Measurements from ENCODE around the gene SLC39A2. TPM values are rescaled to one million over a fixed set of nuclear protein-coding genes. Genes with fewer than 3 reads are reported as not detected.
A peak's percentile ranks its signal among the peaks of the same experiment; 100 is the strongest.
"Not testable (repeated sequence)": the region's sequence is repeated elsewhere in the genome, so short reads cannot be mapped to it uniquely, and the experiment has no call there.

SLC39A2 gene
- total and polyA plus RNA-seq, 3 experiments from 2014 or later, result 0.16 TPM; not detected in 2

DNA sequence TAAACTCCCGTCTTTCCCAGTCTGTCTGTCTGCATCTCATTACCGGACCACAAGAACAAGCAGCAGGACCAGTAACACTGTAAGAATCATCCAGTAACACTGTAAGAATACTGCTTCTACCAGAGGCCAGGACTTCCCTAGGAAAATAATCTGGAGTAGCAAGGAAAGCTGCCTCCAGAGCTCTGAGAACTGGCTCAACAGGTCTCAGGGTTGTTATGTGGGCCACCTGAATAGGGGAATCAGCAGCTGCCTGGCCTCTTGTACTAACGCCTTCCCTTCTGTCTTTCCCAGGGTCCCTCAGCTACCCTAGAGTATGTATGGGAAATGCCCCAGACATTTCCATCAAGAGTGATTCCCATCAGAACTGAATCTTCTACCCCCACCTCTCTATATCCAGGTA lies 954 bp upstream of the SLC39A2 start:
- ChIA-PET CTCF (interaction anchor here (1.1 to 3.5 kb wide), 5 partner anchors 10 to 94 kb away, joined by 4 to 17 read pairs (median 6); no protein-coding TSS in a partner anchor), POLR2A (no interaction called here)
- no peak overlapping the region for H3K27ac ChIP-seq (ENCODE audit: low read depth, low read length)
- no peaks in the 10 kb centered on the region for H3K9me3 ChIP-seq (ENCODE audit: low read length)
- Mint-ChIP-seq H3K27me3 (no peaks in the 10 kb centered on the region), H3K9me3 (no peaks in the 10 kb centered on the region), H3K4me3 (no peak overlapping the region), H3K36me3 (peaks cover 4 to 43% (median 28%) of the 10 kb centered on the region in 3 donors), H3K27ac (peak overlapping the region in 4 of 8 donors; percentile 24 to 85 (median 46)), H3K4me1 (peaks cover 0 to 2% (median 0%) of the 10 kb centered on the region in 3 donors)
- H3K36me3 ChIP-seq (ENCODE audit: insufficient read depth, low read length), result peaks cover 30% of the 10 kb centered on the region
- H3K27me3 ChIP-seq (ENCODE audit: insufficient read depth, low read length, poor library complexity, severe bottlenecking), result no peaks in the 10 kb centered on the region
- DNase-seq, result no peak
- no peak overlapping the region for H3K4me3 ChIP-seq (ENCODE audit: low read length)
- peaks cover 7% of the 10 kb centered on the region for H3K4me1 ChIP-seq (ENCODE audit: insufficient read depth, low read length)

DNA sequence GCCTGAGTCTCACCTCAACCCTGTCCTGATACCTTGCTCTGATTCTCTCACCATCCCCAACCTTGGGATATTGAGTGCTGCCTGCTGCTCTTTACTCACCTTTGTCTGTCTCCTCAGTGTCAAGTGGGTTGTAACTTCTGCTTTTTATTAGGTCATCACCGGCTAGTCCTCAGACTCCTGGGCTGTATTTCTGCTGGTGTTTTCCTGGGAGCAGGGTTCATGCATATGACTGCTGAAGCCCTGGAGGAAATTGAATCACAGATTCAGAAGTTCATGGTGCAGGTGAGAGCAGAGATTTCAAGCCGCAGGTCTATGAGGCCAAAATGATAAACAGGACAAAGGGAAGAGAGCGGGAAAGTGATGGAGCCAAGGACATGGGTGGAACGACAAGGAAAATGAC lies 498 bp downstream of the SLC39A2 start:
- H3K27ac Mint-ChIP-seq, result no peak overlapping the region
- no peaks in the 10 kb centered on the region for H3K27me3 ChIP-seq (ENCODE audit: insufficient read depth, low read length, poor library complexity, severe bottlenecking)
- H3K4me1 Mint-ChIP-seq, result no peaks in the 10 kb centered on the region
- peaks cover 0 to 3% of the 10 kb centered on the region in 2 donors for H3K27me3 Mint-ChIP-seq
- H3K9me3 Mint-ChIP-seq, result no peaks in the 10 kb centered on the region
- H3K36me3 ChIP-seq (ENCODE audit: insufficient read depth, low read length), result peaks cover 20% of the 10 kb centered on the region
- H3K4me3 Mint-ChIP-seq, result no peak overlapping the region
- H3K4me1 ChIP-seq (ENCODE audit: insufficient read depth, low read length), result peaks cover 7% of the 10 kb centered on the region
- CTCF ChIA-PET, result interaction anchor here (3.5 kb wide), 1 partner anchor 15 kb away, joined by 17 read pairs; no protein-coding TSS in a partner anchor
- H3K9me3 ChIP-seq (ENCODE audit: low read length), result no peaks in the 10 kb centered on the region
- POLR2A ChIA-PET, result no interaction called here
- no peak overlapping the region for H3K4me3 ChIP-seq (ENCODE audit: low read length)
- DNase-seq, result no peak
- H3K36me3 Mint-ChIP-seq, result peaks cover 4 to 32% (median 23%) of the 10 kb centered on the region in 3 donors
- H3K27ac ChIP-seq (ENCODE audit: low read depth, low read length), result no peak overlapping the region

DNA sequence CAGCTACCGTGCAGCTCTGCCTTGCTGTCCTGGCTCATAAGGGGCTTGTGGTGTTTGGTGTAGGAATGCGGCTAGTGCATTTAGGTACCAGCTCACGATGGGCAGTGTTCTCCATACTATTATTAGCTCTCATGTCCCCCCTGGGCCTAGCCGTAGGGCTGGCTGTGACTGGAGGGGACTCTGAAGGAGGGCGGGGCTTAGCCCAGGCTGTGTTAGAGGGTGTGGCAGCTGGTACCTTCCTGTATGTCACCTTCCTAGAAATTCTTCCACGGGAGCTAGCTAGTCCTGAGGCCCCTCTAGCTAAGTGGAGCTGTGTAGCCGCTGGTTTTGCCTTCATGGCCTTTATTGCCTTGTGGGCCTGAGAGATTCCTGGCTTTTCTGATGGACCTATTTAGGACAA lies 2.1 kb downstream of the SLC39A2 start:
- Mint-ChIP-seq H3K27me3 (peaks cover 0 to 3% of the 10 kb centered on the region in 2 donors), H3K9me3 (no peaks in the 10 kb centered on the region), H3K27ac (no peak overlapping the region), H3K4me1 (no peaks in the 10 kb centered on the region), H3K36me3 (peaks cover under 1 to 16% (median 10%) of the 10 kb centered on the region in 3 donors), H3K4me3 (no peak overlapping the region)
- no peaks in the 10 kb centered on the region for H3K27me3 ChIP-seq (ENCODE audit: insufficient read depth, low read length, poor library complexity, severe bottlenecking)
- no peak overlapping the region for H3K4me3 ChIP-seq (ENCODE audit: low read length)
- peaks cover 4% of the 10 kb centered on the region for H3K36me3 ChIP-seq (ENCODE audit: insufficient read depth, low read length)
- DNase-seq, result no peak
- ChIA-PET CTCF (interaction anchor here (1.0 to 2.3 kb wide), 3 partner anchors 14 to 92 kb away, joined by 3 to 12 read pairs (median 6); no protein-coding TSS in a partner anchor), POLR2A (no interaction called here)
- H3K4me1 ChIP-seq (ENCODE audit: insufficient read depth, low read length), result peaks cover 7% of the 10 kb centered on the region
- no peak overlapping the region for H3K27ac ChIP-seq (ENCODE audit: low read depth, low read length)
- no peaks in the 10 kb centered on the region for H3K9me3 ChIP-seq (ENCODE audit: low read length)

DNA sequence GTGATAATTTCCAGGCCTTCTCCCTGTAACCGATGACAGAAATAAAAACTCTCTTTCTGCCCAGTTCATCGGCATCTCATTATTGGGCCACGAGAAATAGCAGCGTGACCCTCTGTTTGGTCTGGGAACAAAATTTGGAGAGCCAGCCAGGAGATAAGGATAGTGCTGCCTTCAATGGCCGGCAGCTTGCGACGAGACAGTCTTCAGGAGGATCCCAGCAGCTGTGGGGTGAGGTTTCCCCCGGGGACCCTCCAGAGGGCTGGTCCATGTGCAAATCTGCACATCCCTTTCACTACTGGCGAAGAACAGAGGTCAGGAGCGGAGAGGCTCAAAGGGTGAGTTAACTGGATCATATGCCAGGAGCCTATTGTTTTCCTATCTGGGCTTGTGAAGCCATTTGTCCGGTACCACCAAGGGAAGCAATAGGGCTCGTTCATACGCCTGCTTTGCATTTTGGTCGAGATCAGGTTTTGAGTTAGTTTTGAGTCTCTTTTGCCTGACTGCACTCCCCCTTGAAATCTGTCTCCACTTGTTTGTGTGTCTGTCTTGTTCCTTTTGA lies 4.8 kb downstream of the SLC39A2 start:
- CTCF ChIA-PET, result interaction anchor here (0.9 to 3.1 kb wide), 2 partner anchors 11 to 89 kb away, joined by 3 to 23 read pairs; no protein-coding TSS in a partner anchor
- peaks cover 0 to 3% (median 0%) of the 10 kb centered on the region in 3 donors for H3K36me3 Mint-ChIP-seq

DNA sequence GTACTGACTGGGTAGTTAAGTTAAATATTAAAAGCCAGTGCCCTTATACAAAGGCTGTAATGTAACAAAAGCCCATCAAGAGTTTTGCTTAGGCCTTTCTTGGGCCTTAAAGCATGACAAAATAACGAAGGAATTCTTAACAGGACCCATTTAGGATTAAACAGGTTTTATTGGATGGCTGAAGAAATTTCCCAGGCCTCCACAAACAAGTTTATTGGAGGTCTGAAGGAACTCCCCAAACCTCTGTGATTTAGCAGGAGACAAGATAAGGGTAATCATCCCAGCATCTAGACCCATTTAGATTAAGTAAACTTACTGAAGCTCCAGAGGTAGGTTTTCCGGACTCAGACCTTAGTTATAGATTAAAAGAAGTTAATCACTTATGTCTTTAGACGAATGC lies 10.6 kb downstream of the SLC39A2 start:
- not testable (repeated sequence) for DNase-seq; H3K27me3 ChIP-seq (ENCODE audit: insufficient read depth, low read length, poor library complexity, severe bottlenecking)

More for the DNA sequence above, 4.8 kb downstream of the SLC39A2 start:
- Mint-ChIP-seq H3K4me3 (no peak overlapping the region), H3K27me3 (peaks cover 3 to 6% of the 10 kb centered on the region in 2 donors), H3K9me3 (no peaks in the 10 kb centered on the region), H3K4me1 (no peaks in the 10 kb centered on the region), H3K27ac (no peak overlapping the region)
- H3K27me3 ChIP-seq (ENCODE audit: insufficient read depth, low read length, poor library complexity, severe bottlenecking), result no peaks in the 10 kb centered on the region
- no peak overlapping the region for H3K4me3 ChIP-seq (ENCODE audit: low read length)
- no peaks in the 10 kb centered on the region for H3K36me3 ChIP-seq (ENCODE audit: insufficient read depth, low read length)
- H3K4me1 ChIP-seq (ENCODE audit: insufficient read depth, low read length), result no peaks in the 10 kb centered on the region
- DNase-seq, result no peak
- H3K9me3 ChIP-seq (ENCODE audit: low read length), result no peaks in the 10 kb centered on the region
- no peak overlapping the region for H3K27ac ChIP-seq (ENCODE audit: low read depth, low read length)
- POLR2A ChIA-PET, result no interaction called here

DNA sequence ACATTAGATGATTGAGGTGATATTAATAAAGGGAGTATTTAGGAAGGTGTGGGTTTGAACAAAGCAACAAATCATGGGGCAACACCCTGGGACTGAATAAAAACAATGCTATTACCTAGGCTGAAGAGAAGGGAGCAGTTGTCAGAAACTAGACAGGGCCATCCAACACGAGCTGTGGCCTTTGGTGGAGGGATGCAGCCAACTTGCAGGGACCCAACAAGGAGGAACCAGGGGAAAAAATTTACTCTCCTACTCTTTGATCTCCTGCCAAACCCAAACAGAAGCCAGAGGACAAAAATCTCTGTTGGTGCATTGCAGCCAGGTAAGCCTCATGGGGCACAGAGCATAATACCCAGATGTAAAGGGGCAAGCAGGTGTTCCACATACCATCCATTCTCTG lies 12.0 kb downstream of the SLC39A2 start:
- no peaks in the 10 kb centered on the region for H3K9me3 Mint-ChIP-seq
- H3K4me1 ChIP-seq (ENCODE audit: insufficient read depth, low read length), result no peaks in the 10 kb centered on the region
- H3K4me3 ChIP-seq (ENCODE audit: low read length), result no peak overlapping the region
- no peak for DNase-seq
- H3K27ac ChIP-seq (ENCODE audit: low read depth, low read length), result no peak overlapping the region
- CTCF ChIA-PET, result interaction anchor here (8.8 to 12.0 kb wide), 3 partner anchors 29 to 94 kb away, joined by 133 to 201 read pairs (median 152); partner anchors contain the start of genes RNASE7, TMEM253 and ZNF219
- H3K27me3 ChIP-seq (ENCODE audit: insufficient read depth, low read length, poor library complexity, severe bottlenecking), result no peaks in the 10 kb centered on the region
- H3K27me3 Mint-ChIP-seq, result peaks cover 11 to 29% of the 10 kb centered on the region in 2 donors
- no peaks in the 10 kb centered on the region for H3K36me3 Mint-ChIP-seq
- no peak overlapping the region for H3K4me3 Mint-ChIP-seq
- no peak overlapping the region for H3K27ac Mint-ChIP-seq
- no peaks in the 10 kb centered on the region for H3K9me3 ChIP-seq (ENCODE audit: low read length)
- H3K4me1 Mint-ChIP-seq, result no peaks in the 10 kb centered on the region
- POLR2A ChIA-PET, result no interaction called here
- no peaks in the 10 kb centered on the region for H3K36me3 ChIP-seq (ENCODE audit: insufficient read depth, low read length)

More for the DNA sequence above, 10.6 kb downstream of the SLC39A2 start:
- POLR2A ChIA-PET; H3K27ac ChIP-seq (ENCODE audit: low read depth, low read length); H3K4me3 Mint-ChIP-seq; H3K4me1 Mint-ChIP-seq; H3K4me1 ChIP-seq (ENCODE audit: insufficient read depth, low read length); H3K9me3 Mint-ChIP-seq; H3K36me3 ChIP-seq (ENCODE audit: insufficient read depth, low read length); H3K27ac Mint-ChIP-seq; H3K36me3 Mint-ChIP-seq; H3K9me3 ChIP-seq (ENCODE audit: low read length); H3K4me3 ChIP-seq (ENCODE audit: low read length): not testable (repeated sequence)
- peaks cover 11 to 29% of the 10 kb centered on the region in 2 donors for H3K27me3 Mint-ChIP-seq
- CTCF ChIA-PET, result interaction anchor here (1.2 to 12.0 kb wide), 3 partner anchors 31 to 85 kb away, joined by 3 to 152 read pairs (median 7); partner anchors contain the start of gene ZNF219

DNA sequence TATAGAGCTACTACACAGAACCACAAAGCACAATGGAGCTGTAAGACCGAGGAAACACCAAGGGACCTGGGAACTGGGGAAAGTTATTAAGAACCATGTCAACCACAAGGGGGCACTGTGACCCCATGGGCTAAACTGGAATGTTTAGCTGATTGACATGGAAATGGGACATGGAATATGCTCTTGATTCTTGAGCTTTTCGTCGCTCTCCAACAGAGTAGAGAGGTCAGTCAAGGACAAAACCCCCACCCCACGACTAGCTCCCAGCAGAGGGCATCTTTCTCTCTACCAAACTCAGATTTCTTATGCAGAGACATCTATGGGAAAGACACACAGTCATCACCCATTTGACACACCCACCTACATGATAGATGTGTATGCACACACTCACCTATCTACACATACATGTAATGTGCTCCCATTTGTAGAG lies 15.7 kb downstream of the SLC39A2 start:
- DNase-seq, result peak; percentile 66 to 86 (median 75)
- Histone ChIP-seq H3K4me1 (ENCODE audit: insufficient read depth, low read length) (no peaks in the 10 kb centered on the region), H3K27ac (ENCODE audit: low read depth, low read length) (no peak overlapping the region), H3K9me3 (ENCODE audit: low read length) (no peaks in the 10 kb centered on the region), H3K4me3 (ENCODE audit: low read length) (no peak overlapping the region), H3K36me3 (ENCODE audit: insufficient read depth, low read length) (no peaks in the 10 kb centered on the region), H3K27me3 (ENCODE audit: insufficient read depth, low read length, poor library complexity, severe bottlenecking) (no peaks in the 10 kb centered on the region)
- CTCF ChIA-PET, result interaction anchor here (0.9 to 12.0 kb wide), 31 partner anchors 9 to 122 kb away, joined by 3 to 201 read pairs (median 6); partner anchors contain the start of genes ARHGEF40, NDRG2, RNASE13 and RNASE7
- Mint-ChIP-seq H3K4me3 (no peak overlapping the region), H3K36me3 (peaks cover 0 to 25% (median 5%) of the 10 kb centered on the region in 3 donors), H3K4me1 (no peaks in the 10 kb centered on the region), H3K9me3 (no peaks in the 10 kb centered on the region), H3K27ac (peak overlapping the region in 1 of 8 donors; percentile 8), H3K27me3 (peaks cover 14 to 23% of the 10 kb centered on the region in 2 donors)
- POLR2A ChIA-PET, result interaction anchor here (0.6 to 2.1 kb wide), 4 partner anchors 25 to 89 kb away, joined by 3 to 11 read pairs (median 4); no protein-coding TSS in a partner anchor

DNA sequence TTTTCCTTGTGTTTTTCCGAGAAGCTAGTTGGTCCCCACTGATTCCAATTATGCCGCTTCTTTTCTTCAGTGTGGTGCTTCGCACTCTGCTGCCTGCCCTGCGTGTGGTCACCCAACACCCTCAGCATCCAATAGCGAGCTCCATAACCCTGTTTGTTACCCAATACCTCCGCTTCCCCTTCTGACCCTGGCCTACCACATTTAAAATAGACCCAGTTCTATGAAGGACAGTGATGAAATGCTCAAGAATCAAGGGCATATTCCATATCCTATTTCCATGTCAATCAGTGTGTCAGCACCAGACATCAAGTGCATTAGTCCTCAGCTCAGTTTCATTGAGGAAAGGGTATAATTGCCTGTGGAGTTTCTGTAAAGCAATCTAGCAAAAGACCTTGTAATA lies 16.2 kb downstream of the SLC39A2 start:
- Mint-ChIP-seq H3K4me3 (no peak overlapping the region), H3K9me3 (no peaks in the 10 kb centered on the region)
- CTCF ChIA-PET, result interaction anchor here (1.0 to 12.0 kb wide), 28 partner anchors 9 to 121 kb away, joined by 3 to 201 read pairs (median 10); partner anchors contain the start of genes ARHGEF40, NDRG2, RNASE13 and RNASE7

More for the DNA sequence above, 16.2 kb downstream of the SLC39A2 start:
- no peak for DNase-seq
- Histone ChIP-seq H3K4me1 (ENCODE audit: insufficient read depth, low read length) (no peaks in the 10 kb centered on the region), H3K36me3 (ENCODE audit: insufficient read depth, low read length) (no peaks in the 10 kb centered on the region), H3K4me3 (ENCODE audit: low read length) (no peak overlapping the region), H3K27ac (ENCODE audit: low read depth, low read length) (no peak overlapping the region), H3K27me3 (ENCODE audit: insufficient read depth, low read length, poor library complexity, severe bottlenecking) (no peaks in the 10 kb centered on the region), H3K9me3 (ENCODE audit: low read length) (no peaks in the 10 kb centered on the region)
- H3K4me1 Mint-ChIP-seq, result no peaks in the 10 kb centered on the region
- H3K27me3 Mint-ChIP-seq, result peaks cover 14 to 23% of the 10 kb centered on the region in 2 donors
- H3K36me3 Mint-ChIP-seq, result peaks cover 0 to 26% (median 5%) of the 10 kb centered on the region in 3 donors
- POLR2A ChIA-PET, result interaction anchor here (0.8 to 2.1 kb wide), 3 partner anchors 25 to 89 kb away, joined by 3 to 11 read pairs (median 6); no protein-coding TSS in a partner anchor
- H3K27ac Mint-ChIP-seq, result no peak overlapping the region

Data from CD8-positive, alpha-beta memory T cell (primary cell).